ENCODE measurements around the gene CYRIA. TPM values are rescaled to one million over a fixed set of nuclear protein-coding genes. Genes with fewer than 3 reads are reported as not detected.

The CYRIA gene
- polyA plus RNA-seq, 2 of the 4 experiments (the other 2 are of a cell fraction): 0.01 to 0.08 TPM

GRCh38 chr2:16700551-16701259 is 35.1 kb upstream of the CYRIA start:
- TF ChIP-seq ELK1 (IDR thresholded peaks at IDR 0.05; ENCODE audit: low read depth, low read length) (no peak), RCOR1 (IDR thresholded peaks at IDR 0.05; ENCODE audit: low read depth, low read length) (no peak), MYC (IDR thresholded peaks at IDR 0.05; ENCODE audit: borderline replicate concordance, low read length) (no peak), POLR2A (IDR thresholded peaks at IDR 0.05; ENCODE audit: low read length) (no peak), FOXS1 (CRISPR knock-in tag; IDR thresholded peaks at IDR 0.05) (no peak), ZC3H11A (IDR thresholded peaks at IDR 0.05) (no peak), MAZ (IDR thresholded peaks at IDR 0.05; ENCODE audit: borderline replicate concordance, low read depth, low read length) (no peak), GATA3 (IDR thresholded peaks at IDR 0.05; ENCODE audit: borderline replicate concordance) (no peak), HDAC2 (IDR thresholded peaks at IDR 0.05) (no peak)
- TF ChIP-seq, protein P1, sequence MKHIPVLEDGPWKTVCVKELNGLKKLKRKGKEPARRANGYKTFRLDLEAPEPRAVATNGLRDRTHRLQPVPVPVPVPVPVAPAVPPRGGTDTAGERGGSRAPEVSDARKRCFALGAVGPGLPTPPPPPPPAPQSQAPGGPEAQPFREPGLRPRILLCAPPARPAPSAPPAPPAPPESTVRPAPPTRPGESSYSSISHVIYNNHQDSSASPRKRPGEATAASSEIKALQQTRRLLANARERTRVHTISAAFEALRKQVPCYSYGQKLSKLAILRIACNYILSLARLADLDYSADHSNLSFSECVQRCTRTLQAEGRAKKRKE (CRISPR knock-in tag; IDR thresholded peaks at IDR 0.05; ENCODE audit: low read depth): no peak
- no peak overlapping the region for H3K4me2 ChIP-seq
- no peak overlapping the region for H3K27ac ChIP-seq
- H3K9me3 ChIP-seq: no peaks in the 10 kb centered on the region
- H3K4me1 ChIP-seq: no peaks in the 10 kb centered on the region
- FAIRE-seq: no peak
- no peak for DNase-seq (ENCODE audit: low read depth in 1 of 2, low spot score in 1 of 2)
- no peak for ATAC-seq
- ChIA-PET CTCF (interaction anchor here (2.2 kb wide), 1 partner anchor 12 kb away, joined by 5 read pairs; no protein-coding TSS in a partner anchor), POLR2A (no interaction called here)
- 26% methylated on average over 11 of the region's 11 CpGs for WGBS (ENCODE audit: missing lambda C conversion rate)
- H3K4me3 ChIP-seq: no peak overlapping the region

GRCh38 chr2:16693854-16694253 is 28.2 kb upstream of the CYRIA start:
- 4% methylated on average over 4 of the region's 4 CpGs for WGBS (ENCODE audit: missing lambda C conversion rate)

GRCh38 chr2:16691261-16691660 is 25.6 kb upstream of the CYRIA start:
- Histone ChIP-seq H3K9me3 (no peaks in the 10 kb centered on the region), H3K4me2 (no peak overlapping the region), H3K4me1 (no peaks in the 10 kb centered on the region), H3K4me3 (no peak overlapping the region), H3K27ac (no peak overlapping the region)
- no peak for TF ChIP-seq E2F6 (IDR thresholded peaks at IDR 0.05; ENCODE audit: borderline replicate concordance, low read depth)
- TF ChIP-seq ESRRA (IDR thresholded peaks at IDR 0.05; ENCODE audit: borderline replicate concordance, low read length): no peak
- no peak for TF ChIP-seq HOXB13 (CRISPR knock-in tag; IDR thresholded peaks at IDR 0.05; ENCODE audit: low read depth)
- no peak for TF ChIP-seq CHD4 (IDR thresholded peaks at IDR 0.05; ENCODE audit: borderline replicate concordance)
- TF ChIP-seq HOXB5 (CRISPR knock-in tag; IDR thresholded peaks at IDR 0.05): no peak
- no peak for TF ChIP-seq ZFP36 (IDR thresholded peaks at IDR 0.05; ENCODE audit: borderline replicate concordance, partially characterized antibody)
- no peak for TF ChIP-seq BHLHE40 (IDR thresholded peaks at IDR 0.05; ENCODE audit: low read depth, low read length)
- no peak for TF ChIP-seq CBX8 (IDR thresholded peaks at IDR 0.05)
- no peak for TF ChIP-seq RAD21 (conservative IDR thresholded peaks at IDR 0.05 in 1 of 2, IDR thresholded peaks at IDR 0.05 in 1 of 2)
- no peak for TF ChIP-seq CTCF (IDR thresholded peaks at IDR 0.05)
- no peak for TF ChIP-seq KDM5A (IDR thresholded peaks at IDR 0.05)
- TF ChIP-seq SMC3 (IDR thresholded peaks at IDR 0.05): no peak
- no peak for TF ChIP-seq FOXS1 (CRISPR knock-in tag; IDR thresholded peaks at IDR 0.05)
- no peak for TF ChIP-seq FOSL2 (IDR thresholded peaks at IDR 0.05)
- no peak for TF ChIP-seq FOSL2 (CRISPR knock-in tag; IDR thresholded peaks at IDR 0.05)
- no peak for TF ChIP-seq GATA3 (IDR thresholded peaks at IDR 0.05; ENCODE audit: borderline replicate concordance)
- no peak for TF ChIP-seq HDAC2 (IDR thresholded peaks at IDR 0.05)
- TF ChIP-seq MAFK (IDR thresholded peaks at IDR 0.05; ENCODE audit: partially characterized antibody): no peak
- 46% methylated on average over 7 of the region's 7 CpGs for WGBS (ENCODE audit: missing lambda C conversion rate)
- ATAC-seq (no peak), FAIRE-seq (no peak), DNase-seq (ENCODE audit: low read depth in 1 of 2, low spot score in 1 of 2) (no peak)
- ChIA-PET POLR2A (no interaction called here), CTCF (no interaction called here)

More at GRCh38 chr2:16693854-16694253, 28.2 kb upstream of the CYRIA start:
- no peak for DNase-seq (ENCODE audit: low read depth in 1 of 2, low spot score in 1 of 2)
- Histone ChIP-seq H3K4me1 (no peaks in the 10 kb centered on the region), H3K4me3 (no peak overlapping the region), H3K9me3 (no peaks in the 10 kb centered on the region), H3K4me2 (no peak overlapping the region), H3K27ac (no peak overlapping the region)
- CTCF ChIA-PET: no interaction called here
- no peak for FAIRE-seq
- ATAC-seq: no peak
- TF ChIP-seq CBX8 (IDR thresholded peaks at IDR 0.05) (peak; percentile 81; the same call in 1 of the 2 replicates), RNF2 (IDR thresholded peaks at IDR 0.05; ENCODE audit: borderline replicate concordance, low read depth) (peak; percentile 88; the same call in 1 of the 2 replicates), ZC3H11A (IDR thresholded peaks at IDR 0.05) (no peak)
- POLR2A ChIA-PET: no interaction called here
